ENCODE data around the gene TSC1.

GRCh38 chr9:132910376-132910775 is 34.0 kb downstream of the TSC1 start:
- TF ChIP-seq CTCF (IDR thresholded peaks at IDR 0.05) (no peak), POLR2A (IDR thresholded peaks at IDR 0.05) (no peak)

All from uterus (tissue), 2 donors.